Breast epithelium (tissue), 3 donors: Measurements from ENCODE around the gene TSHZ1.

Source experiments
- CTCF ChIP-seq, 3 donors: fragments of 450-650 bp; IDR thresholded peaks; one replicate each; pipeline ENCODE4 v1.5.1; 2016 to 2017; ENCODE audit warnings: antibody characterized with exemption in 3 of 3, mild to moderate bottlenecking in 3 of 3, moderate library complexity in 3 of 3
- POLR2AphosphoS5 ChIP-seq, 3 donors: sonication (generic); formaldehyde crosslinking; IDR thresholded peaks; one replicate each; pipeline ENCODE4 v1.6.1; 2017; ENCODE audit warnings: antibody characterized with exemption in 3 of 3

- no peak for TF ChIP-seq POLR2AphosphoS5 (IDR thresholded peaks at IDR 0.05)
- TF ChIP-seq CTCF (IDR thresholded peaks at IDR 0.05), result no peak
Measured at GRCh38 chr18:75250471-75250821, 39.8 kb downstream of the TSHZ1 start.
